ENCODE measurements around the gene LDAF1. TPM values are rescaled to one million over a fixed set of nuclear protein-coding genes. Genes with fewer than 3 reads are reported as not detected.

Gene LDAF1
- total RNA-seq, 6 experiments from 2014 or later: 1.5 to 3.1 (median 2.1) TPM

- H3K27ac ChIP-seq: no peak overlapping the region
- H3K4me3 ChIP-seq: no peak overlapping the region
- H3K4me1 ChIP-seq: peaks cover 0 to 9% (median 2%) of the 10 kb centered on the region in 4 donors
- TF ChIP-seq, protein P1, sequence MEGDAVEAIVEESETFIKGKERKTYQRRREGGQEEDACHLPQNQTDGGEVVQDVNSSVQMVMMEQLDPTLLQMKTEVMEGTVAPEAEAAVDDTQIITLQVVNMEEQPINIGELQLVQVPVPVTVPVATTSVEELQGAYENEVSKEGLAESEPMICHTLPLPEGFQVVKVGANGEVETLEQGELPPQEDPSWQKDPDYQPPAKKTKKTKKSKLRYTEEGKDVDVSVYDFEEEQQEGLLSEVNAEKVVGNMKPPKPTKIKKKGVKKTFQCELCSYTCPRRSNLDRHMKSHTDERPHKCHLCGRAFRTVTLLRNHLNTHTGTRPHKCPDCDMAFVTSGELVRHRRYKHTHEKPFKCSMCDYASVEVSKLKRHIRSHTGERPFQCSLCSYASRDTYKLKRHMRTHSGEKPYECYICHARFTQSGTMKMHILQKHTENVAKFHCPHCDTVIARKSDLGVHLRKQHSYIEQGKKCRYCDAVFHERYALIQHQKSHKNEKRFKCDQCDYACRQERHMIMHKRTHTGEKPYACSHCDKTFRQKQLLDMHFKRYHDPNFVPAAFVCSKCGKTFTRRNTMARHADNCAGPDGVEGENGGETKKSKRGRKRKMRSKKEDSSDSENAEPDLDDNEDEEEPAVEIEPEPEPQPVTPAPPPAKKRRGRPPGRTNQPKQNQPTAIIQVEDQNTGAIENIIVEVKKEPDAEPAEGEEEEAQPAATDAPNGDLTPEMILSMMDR (IDR thresholded peaks at IDR 0.05): no peak
- TF ChIP-seq POLR2A (IDR thresholded peaks at IDR 0.05): no peak
- H3K36me3 ChIP-seq: no peaks in the 10 kb centered on the region
- no peaks in the 10 kb centered on the region for H3K27me3 ChIP-seq
- DNase-seq: no peak
- no peak for ATAC-seq
- no peaks in the 10 kb centered on the region for H3K9me3 ChIP-seq
- intact Hi-C loops (cut with DNase I): no loop called here
Observed at GRCh38 chr16:21227866-21228265, 69.4 kb downstream of the LDAF1 start.

DNA sequence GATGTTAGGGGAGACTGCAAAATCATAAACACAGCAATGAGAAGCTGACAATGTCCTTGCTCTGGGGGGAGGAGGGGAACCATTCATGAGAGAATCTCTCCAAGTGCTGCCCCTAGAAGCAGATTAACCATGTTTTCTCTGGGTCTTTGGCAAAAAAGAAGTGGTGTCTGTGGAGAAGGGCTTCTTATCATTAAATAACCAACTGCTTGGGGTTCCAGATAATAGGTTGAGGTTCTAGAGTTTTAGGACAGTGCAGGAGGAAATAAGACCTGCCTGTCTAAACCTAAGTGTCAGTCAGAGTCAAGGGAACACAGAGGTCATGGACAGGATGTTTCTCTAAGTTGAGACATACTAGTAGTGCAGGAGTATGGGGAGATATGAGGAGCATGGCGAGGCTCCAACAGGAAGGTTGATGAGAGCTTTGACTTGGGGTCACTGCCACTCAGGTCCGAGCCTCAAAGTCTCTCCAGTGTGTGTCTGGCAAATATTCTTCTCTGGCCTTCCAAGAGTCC lies 69.9 kb downstream of the LDAF1 start:
- no peak overlapping the region for H3K27ac ChIP-seq
- intact Hi-C loops (cut with DNase I): no loop called here
- H3K4me1 ChIP-seq: peaks cover 0 to 13% (median 4%) of the 10 kb centered on the region in 4 donors
- H3K27me3 ChIP-seq: no peaks in the 10 kb centered on the region
- no peaks in the 10 kb centered on the region for H3K9me3 ChIP-seq
- TF ChIP-seq POLR2A (IDR thresholded peaks at IDR 0.05): no peak
- TF ChIP-seq, protein P1 (IDR thresholded peaks at IDR 0.05): no peak
- WGBS (ENCODE audit: insufficient coverage, low coverage, low lambda C conversion rate, missing lambda C conversion rate): 60% methylated on average over 1 of the region's 2 CpGs
- no peak for DNase-seq
- ATAC-seq: peak in 1 of 4 donors; percentile 23
- no peak overlapping the region for H3K4me3 ChIP-seq
- H3K36me3 ChIP-seq: no peaks in the 10 kb centered on the region

Other genes with a start within 250 kb of the LDAF1 start
- not detected for gene DNAH3, start 7.8 kb upstream of the LDAF1 start, total RNA-seq
- not detected for gene ZP2, start 52.9 kb downstream of the LDAF1 start, total RNA-seq
- 10 to 100 TPM in 5 of 6 experiments, 1 to 10 TPM in 1; 10.0 to 16.3 (median 11.4) TPM for gene ANKS4B, start 75.0 kb downstream of the LDAF1 start, total RNA-seq
- gene CRYM, start 119.6 kb downstream of the LDAF1 start, total RNA-seq: 10 to 100 TPM in 2 of 6 experiments, 1 to 10 TPM in 4; 4.4 to 14.9 (median 5.9) TPM

Measured in right lobe of liver (tissue), 6 donors.